ENCODE results near the gene CACNG4. TPM values are rescaled to one million over a fixed set of nuclear protein-coding genes. Genes with fewer than 3 reads are reported as not detected.

The CACNG4 gene
- polyA plus RNA-seq, 1 donor from 2014 or later: 32.9 TPM

DNA sequence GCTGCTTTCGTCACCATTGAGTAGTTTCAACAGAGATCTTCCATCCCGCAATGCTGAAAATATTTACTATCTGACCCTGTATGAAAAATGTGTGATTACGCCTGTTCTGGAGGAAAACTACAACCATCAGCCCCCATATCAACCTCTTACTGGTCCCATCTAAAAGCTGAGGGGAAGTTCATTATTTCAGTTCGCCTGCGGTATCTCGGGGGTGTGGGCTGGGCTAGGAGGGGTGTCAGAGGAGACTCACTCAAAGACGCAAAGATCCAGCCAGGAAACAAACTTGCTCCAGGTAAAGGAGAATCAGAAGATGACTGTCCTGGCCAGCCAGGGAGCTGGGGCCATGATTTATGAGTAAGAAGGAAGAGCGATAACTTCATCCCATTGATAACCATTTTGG lies 93.5 kb downstream of the CACNG4 start:
- Histone ChIP-seq H3K9me3 (ENCODE audit: low read length) (no peaks in the 10 kb centered on the region), H3F3A (ENCODE audit: insufficient read depth, low read length, poor library complexity, severe bottlenecking) (no peaks in the 10 kb centered on the region), H3K79me2 (replicated peaks; ENCODE audit: insufficient read depth, low read length) (no peaks in the 10 kb centered on the region), H3K36me3 (ENCODE audit: insufficient read depth, low read length) (no peaks in the 10 kb centered on the region), H3K27ac (ENCODE audit: low read length) (no peak overlapping the region), H3K9me2 (ENCODE audit: insufficient read depth, low read length) (no peaks in the 10 kb centered on the region), H3K9ac (ENCODE audit: low read length) (no peak overlapping the region), H3K27me3 (ENCODE audit: insufficient read depth, low read depth, low read length) (no peaks in the 10 kb centered on the region), H4K20me1 (ENCODE audit: insufficient read depth) (no peaks in the 10 kb centered on the region), H3K4me2 (ENCODE audit: low read length) (no peak overlapping the region), H3K4me3 (ENCODE audit: low read length) (no peak overlapping the region), H2AFZ (ENCODE audit: low read depth, low read length) (no peak overlapping the region)
- no peak for TF ChIP-seq POLR2AphosphoS5 (IDR thresholded peaks at IDR 0.05)
- TF ChIP-seq SMC3 (conservative IDR thresholded peaks at IDR 0.05; ENCODE audit: poor library complexity): no peak
- TF ChIP-seq, protein P1, sequence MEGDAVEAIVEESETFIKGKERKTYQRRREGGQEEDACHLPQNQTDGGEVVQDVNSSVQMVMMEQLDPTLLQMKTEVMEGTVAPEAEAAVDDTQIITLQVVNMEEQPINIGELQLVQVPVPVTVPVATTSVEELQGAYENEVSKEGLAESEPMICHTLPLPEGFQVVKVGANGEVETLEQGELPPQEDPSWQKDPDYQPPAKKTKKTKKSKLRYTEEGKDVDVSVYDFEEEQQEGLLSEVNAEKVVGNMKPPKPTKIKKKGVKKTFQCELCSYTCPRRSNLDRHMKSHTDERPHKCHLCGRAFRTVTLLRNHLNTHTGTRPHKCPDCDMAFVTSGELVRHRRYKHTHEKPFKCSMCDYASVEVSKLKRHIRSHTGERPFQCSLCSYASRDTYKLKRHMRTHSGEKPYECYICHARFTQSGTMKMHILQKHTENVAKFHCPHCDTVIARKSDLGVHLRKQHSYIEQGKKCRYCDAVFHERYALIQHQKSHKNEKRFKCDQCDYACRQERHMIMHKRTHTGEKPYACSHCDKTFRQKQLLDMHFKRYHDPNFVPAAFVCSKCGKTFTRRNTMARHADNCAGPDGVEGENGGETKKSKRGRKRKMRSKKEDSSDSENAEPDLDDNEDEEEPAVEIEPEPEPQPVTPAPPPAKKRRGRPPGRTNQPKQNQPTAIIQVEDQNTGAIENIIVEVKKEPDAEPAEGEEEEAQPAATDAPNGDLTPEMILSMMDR (IDR thresholded peaks at IDR 0.05; ENCODE audit: poor library complexity, severe bottlenecking): no peak
- TF ChIP-seq EZH2 (IDR thresholded peaks at IDR 0.05; ENCODE audit: borderline replicate concordance, insufficient read depth, low read length, poor library complexity, severe bottlenecking): no peak
- TF ChIP-seq TAF1 (IDR thresholded peaks at IDR 0.05; ENCODE audit: low read depth): no peak
- no peak for TF ChIP-seq RAD21 (conservative IDR thresholded peaks at IDR 0.05)
- TF ChIP-seq MXI1 (conservative IDR thresholded peaks at IDR 0.05; ENCODE audit: poor library complexity, severe bottlenecking): no peak
- TF ChIP-seq EP300 (conservative IDR thresholded peaks at IDR 0.05; ENCODE audit: poor library complexity, severe bottlenecking): no peak
- TF ChIP-seq, protein P2, sequence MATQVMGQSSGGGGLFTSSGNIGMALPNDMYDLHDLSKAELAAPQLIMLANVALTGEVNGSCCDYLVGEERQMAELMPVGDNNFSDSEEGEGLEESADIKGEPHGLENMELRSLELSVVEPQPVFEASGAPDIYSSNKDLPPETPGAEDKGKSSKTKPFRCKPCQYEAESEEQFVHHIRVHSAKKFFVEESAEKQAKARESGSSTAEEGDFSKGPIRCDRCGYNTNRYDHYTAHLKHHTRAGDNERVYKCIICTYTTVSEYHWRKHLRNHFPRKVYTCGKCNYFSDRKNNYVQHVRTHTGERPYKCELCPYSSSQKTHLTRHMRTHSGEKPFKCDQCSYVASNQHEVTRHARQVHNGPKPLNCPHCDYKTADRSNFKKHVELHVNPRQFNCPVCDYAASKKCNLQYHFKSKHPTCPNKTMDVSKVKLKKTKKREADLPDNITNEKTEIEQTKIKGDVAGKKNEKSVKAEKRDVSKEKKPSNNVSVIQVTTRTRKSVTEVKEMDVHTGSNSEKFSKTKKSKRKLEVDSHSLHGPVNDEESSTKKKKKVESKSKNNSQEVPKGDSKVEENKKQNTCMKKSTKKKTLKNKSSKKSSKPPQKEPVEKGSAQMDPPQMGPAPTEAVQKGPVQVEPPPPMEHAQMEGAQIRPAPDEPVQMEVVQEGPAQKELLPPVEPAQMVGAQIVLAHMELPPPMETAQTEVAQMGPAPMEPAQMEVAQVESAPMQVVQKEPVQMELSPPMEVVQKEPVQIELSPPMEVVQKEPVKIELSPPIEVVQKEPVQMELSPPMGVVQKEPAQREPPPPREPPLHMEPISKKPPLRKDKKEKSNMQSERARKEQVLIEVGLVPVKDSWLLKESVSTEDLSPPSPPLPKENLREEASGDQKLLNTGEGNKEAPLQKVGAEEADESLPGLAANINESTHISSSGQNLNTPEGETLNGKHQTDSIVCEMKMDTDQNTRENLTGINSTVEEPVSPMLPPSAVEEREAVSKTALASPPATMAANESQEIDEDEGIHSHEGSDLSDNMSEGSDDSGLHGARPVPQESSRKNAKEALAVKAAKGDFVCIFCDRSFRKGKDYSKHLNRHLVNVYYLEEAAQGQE (IDR thresholded peaks at IDR 0.05; ENCODE audit: borderline replicate concordance): no peak

DNA sequence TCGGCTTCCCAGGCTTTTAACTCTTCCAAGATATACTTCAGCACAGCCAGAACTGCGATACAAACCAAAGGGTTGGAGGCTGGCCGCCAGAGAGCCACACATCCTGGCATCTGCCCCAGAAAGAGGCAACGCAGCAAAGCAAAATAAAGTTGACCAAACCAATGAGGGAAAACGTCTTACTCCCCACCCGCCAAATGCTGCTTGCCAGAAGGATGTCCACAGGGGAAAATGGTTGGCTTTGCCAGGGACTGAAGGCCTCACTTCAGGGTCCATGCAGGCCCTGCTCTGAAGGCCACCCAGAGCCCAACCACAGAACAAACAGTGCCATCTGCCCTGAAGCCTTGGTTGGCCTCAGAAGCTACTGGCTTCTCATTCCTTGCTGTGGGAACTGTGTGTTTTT lies 94.9 kb downstream of the CACNG4 start:
- no peak overlapping the region for H2AFZ ChIP-seq (ENCODE audit: low read depth, low read length)
- no peak overlapping the region for H3K27ac ChIP-seq (ENCODE audit: low read length)
- no peaks in the 10 kb centered on the region for H3K79me2 ChIP-seq (replicated peaks; ENCODE audit: insufficient read depth, low read length)
- no peaks in the 10 kb centered on the region for H3K36me3 ChIP-seq (ENCODE audit: insufficient read depth, low read length)
- no peak overlapping the region for H3K9ac ChIP-seq (ENCODE audit: low read length)
- H3K9me2 ChIP-seq (ENCODE audit: insufficient read depth, low read length): no peaks in the 10 kb centered on the region
- H3K4me3 ChIP-seq (ENCODE audit: low read length): no peak overlapping the region
- H3K4me2 ChIP-seq (ENCODE audit: low read length): no peak overlapping the region
- H3K9me3 ChIP-seq (ENCODE audit: low read length): no peaks in the 10 kb centered on the region
- H4K20me1 ChIP-seq (ENCODE audit: insufficient read depth): no peaks in the 10 kb centered on the region
- H3K27me3 ChIP-seq (ENCODE audit: insufficient read depth, low read depth, low read length): no peaks in the 10 kb centered on the region
- H3F3A ChIP-seq (ENCODE audit: insufficient read depth, low read length, poor library complexity, severe bottlenecking): no peaks in the 10 kb centered on the region
- TF ChIP-seq, protein P1 (IDR thresholded peaks at IDR 0.05; ENCODE audit: poor library complexity, severe bottlenecking): no peak
- TF ChIP-seq, protein P2 (IDR thresholded peaks at IDR 0.05; ENCODE audit: borderline replicate concordance): no peak
- TF ChIP-seq SMC3 (conservative IDR thresholded peaks at IDR 0.05; ENCODE audit: poor library complexity): no peak
- TF ChIP-seq TAF1 (IDR thresholded peaks at IDR 0.05; ENCODE audit: low read depth): no peak
- no peak for TF ChIP-seq EZH2 (IDR thresholded peaks at IDR 0.05; ENCODE audit: borderline replicate concordance, insufficient read depth, low read length, poor library complexity, severe bottlenecking)
- TF ChIP-seq EP300 (conservative IDR thresholded peaks at IDR 0.05; ENCODE audit: poor library complexity, severe bottlenecking): no peak
- TF ChIP-seq POLR2AphosphoS5 (IDR thresholded peaks at IDR 0.05): no peak
- no peak for TF ChIP-seq RAD21 (conservative IDR thresholded peaks at IDR 0.05)
- no peak for TF ChIP-seq MXI1 (conservative IDR thresholded peaks at IDR 0.05; ENCODE audit: poor library complexity, severe bottlenecking)

All from neural cell (in vitro differentiated cells).